GM10266 (cell line): ENCODE results near the gene HIVEP2.

ENCODE experiments used
- DNase-seq: peaks from one replicate; pipeline ENCODE4 v3.0.0; 2012; ENCODE audit errors: extremely low spot score
- TF ChIP-seq, protein P1 (sequence below): IDR thresholded peaks from 2 replicates; pipeline ENCODE4 v1.5.1; 2012; ENCODE audit warnings: mild to moderate bottlenecking, low read depth; ENCODE audit not compliant: control insufficient read depth, insufficient read depth; ENCODE audit errors: missing control alignments

HIVEP2 gene

DNA sequence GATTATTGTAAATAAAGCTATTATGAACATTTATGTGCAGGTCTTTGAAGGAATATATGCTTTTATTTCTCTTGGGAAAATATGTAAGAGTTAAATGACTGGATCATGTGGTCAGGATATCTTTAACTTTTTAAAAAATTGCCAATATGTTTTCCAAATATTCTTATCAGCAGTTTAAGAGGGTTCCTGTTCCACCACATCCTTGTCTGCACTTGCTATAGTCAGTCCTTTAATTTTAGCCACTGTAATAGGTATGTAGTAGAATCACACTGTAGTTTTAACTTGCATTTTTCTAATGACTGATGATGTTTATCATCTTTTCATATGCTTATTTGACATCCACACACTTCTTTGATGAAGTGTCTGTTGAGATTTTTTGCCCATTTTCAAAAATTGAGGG is 23.6 kb upstream of the HIVEP2 start:
- TF ChIP-seq, protein P1, sequence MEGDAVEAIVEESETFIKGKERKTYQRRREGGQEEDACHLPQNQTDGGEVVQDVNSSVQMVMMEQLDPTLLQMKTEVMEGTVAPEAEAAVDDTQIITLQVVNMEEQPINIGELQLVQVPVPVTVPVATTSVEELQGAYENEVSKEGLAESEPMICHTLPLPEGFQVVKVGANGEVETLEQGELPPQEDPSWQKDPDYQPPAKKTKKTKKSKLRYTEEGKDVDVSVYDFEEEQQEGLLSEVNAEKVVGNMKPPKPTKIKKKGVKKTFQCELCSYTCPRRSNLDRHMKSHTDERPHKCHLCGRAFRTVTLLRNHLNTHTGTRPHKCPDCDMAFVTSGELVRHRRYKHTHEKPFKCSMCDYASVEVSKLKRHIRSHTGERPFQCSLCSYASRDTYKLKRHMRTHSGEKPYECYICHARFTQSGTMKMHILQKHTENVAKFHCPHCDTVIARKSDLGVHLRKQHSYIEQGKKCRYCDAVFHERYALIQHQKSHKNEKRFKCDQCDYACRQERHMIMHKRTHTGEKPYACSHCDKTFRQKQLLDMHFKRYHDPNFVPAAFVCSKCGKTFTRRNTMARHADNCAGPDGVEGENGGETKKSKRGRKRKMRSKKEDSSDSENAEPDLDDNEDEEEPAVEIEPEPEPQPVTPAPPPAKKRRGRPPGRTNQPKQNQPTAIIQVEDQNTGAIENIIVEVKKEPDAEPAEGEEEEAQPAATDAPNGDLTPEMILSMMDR: no peak
- DNase-seq: no peak

DNA sequence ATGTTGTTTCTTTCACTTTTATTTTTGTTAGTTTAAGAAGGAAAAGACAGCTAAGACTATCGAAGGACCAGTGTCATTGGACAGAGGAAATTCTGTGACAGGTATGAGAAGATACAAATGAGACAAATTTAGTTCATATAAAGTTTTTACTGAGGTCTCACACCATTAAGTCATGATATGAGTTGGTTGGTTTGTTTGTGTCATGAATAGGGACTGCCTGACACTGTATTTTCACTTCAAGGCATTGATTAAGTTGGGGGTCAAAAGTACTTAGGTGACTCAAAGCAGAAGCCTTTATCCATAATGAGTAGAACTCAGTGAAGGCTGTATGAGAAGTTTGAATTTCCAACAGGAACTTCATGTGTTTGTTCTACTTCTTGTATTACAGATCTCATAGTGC is 21.3 kb upstream of the HIVEP2 start:
- no peak for DNase-seq
- TF ChIP-seq, protein P1: no peak

DNA sequence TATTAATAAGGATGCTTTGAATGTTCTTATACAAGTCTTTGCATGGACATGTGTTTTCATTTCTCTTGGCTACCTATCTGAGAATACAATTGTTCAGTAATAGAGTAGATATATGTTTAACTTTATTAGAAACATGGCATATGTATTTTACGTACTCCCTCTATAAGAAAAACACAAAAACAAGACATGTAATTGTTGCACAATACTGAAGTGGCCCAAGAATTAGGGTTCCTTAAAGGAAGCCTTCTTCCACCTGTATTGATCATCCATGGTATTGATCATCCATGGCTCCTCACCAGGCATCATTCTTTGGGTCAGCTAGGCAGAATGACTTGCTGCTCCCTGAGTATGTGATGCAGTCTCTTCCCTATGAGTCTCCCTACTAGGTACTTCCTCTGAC is 20.2 kb upstream of the HIVEP2 start:
- TF ChIP-seq, protein P1: no peak
- no peak for DNase-seq

DNA sequence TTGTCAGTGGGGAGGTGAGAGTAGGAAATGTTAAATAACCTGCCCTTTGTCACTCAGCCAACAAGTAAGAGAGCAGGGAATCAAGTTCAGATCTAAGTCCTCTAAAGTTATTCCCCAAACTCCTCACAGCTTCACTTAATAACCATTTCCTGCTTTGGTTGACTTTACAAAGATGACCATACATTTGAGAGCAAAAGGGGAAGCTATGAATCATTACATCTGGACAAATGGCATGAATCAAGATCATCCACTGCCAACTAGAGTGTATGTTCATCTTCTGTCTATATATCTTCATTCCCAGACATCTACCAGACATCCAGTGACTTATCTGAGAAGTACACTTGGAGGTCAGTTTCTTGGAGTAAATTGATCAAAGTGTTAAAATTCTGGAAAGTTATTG is 15.1 kb upstream of the HIVEP2 start:
- DNase-seq: no peak
- TF ChIP-seq, protein P1: no peak

DNA sequence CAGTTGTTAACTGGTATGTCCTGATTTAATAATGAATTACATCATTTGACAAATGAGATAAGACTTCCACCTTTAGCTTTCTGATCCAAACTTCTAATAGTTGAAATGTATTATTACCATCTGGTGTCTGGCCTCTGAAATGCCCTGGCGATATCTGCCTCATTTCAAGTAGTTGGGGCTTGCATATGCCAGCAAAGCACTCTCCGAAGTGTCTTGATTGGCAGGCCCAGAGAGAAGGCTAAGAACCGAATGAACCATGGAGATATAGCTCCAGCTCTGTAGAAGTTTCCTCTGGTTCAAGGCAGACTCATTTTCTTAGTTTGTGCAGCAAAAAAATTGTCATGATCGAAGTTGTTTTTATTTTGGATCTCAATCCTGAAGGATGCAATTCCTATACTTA is 13.4 kb upstream of the HIVEP2 start:
- no peak for DNase-seq
- TF ChIP-seq, protein P1: no peak

DNA sequence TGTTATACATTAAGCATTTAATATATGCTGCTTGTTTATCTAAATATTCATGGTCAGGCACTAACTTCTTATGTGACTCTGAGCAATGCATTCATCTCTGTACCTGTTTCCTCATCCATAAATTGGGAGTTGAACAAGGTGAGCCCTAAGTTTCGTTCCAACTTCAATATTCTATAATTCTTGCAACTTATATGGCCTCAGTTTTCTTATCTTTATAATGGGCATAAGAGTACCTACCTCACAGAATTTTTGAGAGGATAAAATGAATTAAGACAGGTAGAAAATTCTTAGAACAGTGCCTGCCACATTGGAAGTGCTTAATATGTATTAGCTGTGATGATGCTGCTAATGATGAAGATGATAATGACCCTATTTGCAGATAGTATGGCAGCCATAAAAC is 11.8 kb upstream of the HIVEP2 start:
- TF ChIP-seq, protein P1: no peak
- DNase-seq: no peak

DNA sequence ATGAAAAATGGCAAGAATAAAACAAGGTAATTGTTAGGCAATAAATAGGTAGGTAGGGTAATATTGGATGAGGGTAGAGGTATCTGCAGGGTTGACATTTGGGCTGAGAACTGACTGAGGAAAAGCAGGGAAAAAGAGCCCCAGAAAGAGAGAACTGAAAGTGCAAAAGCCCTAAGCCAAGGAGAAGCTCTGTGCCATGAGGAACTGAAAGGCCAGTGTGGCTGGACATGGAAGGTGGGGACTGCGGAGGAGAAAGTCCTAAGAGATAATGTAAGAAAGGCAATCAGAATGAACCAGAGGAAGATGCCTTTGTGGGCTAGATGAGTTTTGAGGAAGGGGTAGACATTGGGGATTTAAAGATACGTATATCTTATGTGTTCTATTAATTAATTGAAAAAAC is 9.9 kb upstream of the HIVEP2 start:
- TF ChIP-seq, protein P1: no peak
- DNase-seq: no peak
